SK-N-SH treated with all-trans-retinoic acid at 6 μM for 48 hours (cell line): ENCODE results near the gene SLC6A3.

ENCODE experiments used
- ATAC-seq: fragments of 200-7000 bp; cut with Tn5 transposase; 3 replicates; pipeline ENCODE4 v1.9.1; 2020; ENCODE audit warnings: mild to moderate bottlenecking, moderate library complexity
- BACH2 ChIP-seq: fragments of 250-450 bp; sonication (Bioruptor Pico); IDR thresholded peaks from 2 replicates; pipeline ENCODE4 v1.9.0; 2021; ENCODE audit warnings: mild to moderate bottlenecking, borderline replicate concordance
- CSDC2 ChIP-seq: fragments of 250-450 bp; sonication (Bioruptor Pico); IDR thresholded peaks from 2 replicates; pipeline ENCODE4 v1.5.0; 2020; ENCODE audit warnings: mild to moderate bottlenecking, moderate library complexity
- ESRRG ChIP-seq: fragments of 250-450 bp; sonication (Bioruptor Pico); IDR thresholded peaks from 2 replicates; pipeline ENCODE4 v1.6.1; 2021; ENCODE audit warnings: mild to moderate bottlenecking
- GLIS3 ChIP-seq: fragments of 250-450 bp; sonication (Bioruptor Pico); IDR thresholded peaks from 2 replicates; pipeline ENCODE4 v1.5.0; 2020; ENCODE audit warnings: mild to moderate bottlenecking, moderate library complexity
- OSR1 ChIP-seq: fragments of 250-450 bp; sonication (Bioruptor Pico); IDR thresholded peaks from 2 replicates; pipeline ENCODE4 v1.8.0; 2022; ENCODE audit warnings: moderate library complexity, mild to moderate bottlenecking, inconsistent platforms
- RARB ChIP-seq: fragments of 250-450 bp; sonication (Bioruptor Pico); IDR thresholded peaks from 2 replicates; pipeline ENCODE4 v1.8.0; 2021; ENCODE audit warnings: mild to moderate bottlenecking, moderate library complexity
- SNAI2 ChIP-seq: fragments of 250-450 bp; sonication (Bioruptor Pico); IDR thresholded peaks from 2 replicates; pipeline ENCODE4 v1.5.0; 2020; ENCODE audit warnings: mild to moderate bottlenecking, moderate library complexity
- TCF4 ChIP-seq: fragments of 250-450 bp; sonication (Bioruptor Pico); IDR thresholded peaks from 2 replicates; pipeline ENCODE4 v1.8.0; 2021; ENCODE audit warnings: mild to moderate bottlenecking, moderate library complexity, borderline replicate concordance
- TOX ChIP-seq: fragments of 250-450 bp; sonication (Bioruptor Pico); IDR thresholded peaks from 2 replicates; pipeline ENCODE4 v1.8.0; 2021; ENCODE audit warnings: mild to moderate bottlenecking, moderate library complexity, borderline replicate concordance
- ZC3H10 ChIP-seq: fragments of 250-450 bp; sonication (Bioruptor Pico); IDR thresholded peaks from 2 replicates; pipeline ENCODE4 v1.5.1; 2021; ENCODE audit warnings: mild to moderate bottlenecking, moderate library complexity
- ZFP3 ChIP-seq: fragments of 250-450 bp; sonication (Bioruptor Pico); IDR thresholded peaks from 2 replicates; pipeline ENCODE4 v1.5.0; 2020; ENCODE audit warnings: mild to moderate bottlenecking, moderate library complexity
- ZFP30 ChIP-seq: fragments of 450-650 bp; formaldehyde crosslinking; IDR thresholded peaks from 2 replicates; pipeline ENCODE4 v1.5.0; 2022; ENCODE audit warnings: mild to moderate bottlenecking, moderate library complexity
- ZNF565 ChIP-seq: fragments of 450-650 bp; formaldehyde crosslinking; conservative IDR thresholded peaks from 2 replicates; pipeline ENCODE4 v1.5.0; 2020; ENCODE audit warnings: low read depth, mild to moderate bottlenecking, moderate library complexity
- ZNF70 ChIP-seq: fragments of 450-650 bp; formaldehyde crosslinking; IDR thresholded peaks from 2 replicates; pipeline ENCODE4 v1.5.0; 2020; ENCODE audit warnings: mild to moderate bottlenecking, moderate library complexity
- ZNF8 ChIP-seq: fragments of 450-650 bp; formaldehyde crosslinking; IDR thresholded peaks from 2 replicates; pipeline ENCODE4 v1.5.0; 2020; ENCODE audit warnings: mild to moderate bottlenecking, moderate library complexity
- TF ChIP-seq, protein P1 (sequence below): fragments of 250-450 bp; sonication (Bioruptor Pico); IDR thresholded peaks from 2 replicates; pipeline ENCODE4 v1.5.0; 2020; ENCODE audit warnings: mild to moderate bottlenecking, moderate library complexity
- TF ChIP-seq, protein P2 (sequence below): fragments of 250-450 bp; sonication (Bioruptor Pico); IDR thresholded peaks from 2 replicates; pipeline ENCODE4 v1.8.0; 2021; ENCODE audit warnings: low read depth, mild to moderate bottlenecking, moderate library complexity, borderline replicate concordance
- TF ChIP-seq, protein P3 (sequence below): fragments of 250-450 bp; sonication (Bioruptor Pico); IDR thresholded peaks from 2 replicates; pipeline ENCODE4 v1.5.1; 2020; ENCODE audit warnings: low read depth, mild to moderate bottlenecking, moderate library complexity
- TF ChIP-seq, protein P4 (sequence below): fragments of 250-450 bp; sonication (Bioruptor Pico); IDR thresholded peaks from 2 replicates; pipeline ENCODE4 v1.8.0; 2020; ENCODE audit warnings: mild to moderate bottlenecking, moderate library complexity, borderline replicate concordance
- TF ChIP-seq, protein P5 (sequence below): fragments of 250-450 bp; sonication (Bioruptor Pico); IDR thresholded peaks from 2 replicates; pipeline ENCODE4 v1.5.1; 2021; ENCODE audit warnings: mild to moderate bottlenecking, moderate library complexity

SLC6A3 gene

DNA sequence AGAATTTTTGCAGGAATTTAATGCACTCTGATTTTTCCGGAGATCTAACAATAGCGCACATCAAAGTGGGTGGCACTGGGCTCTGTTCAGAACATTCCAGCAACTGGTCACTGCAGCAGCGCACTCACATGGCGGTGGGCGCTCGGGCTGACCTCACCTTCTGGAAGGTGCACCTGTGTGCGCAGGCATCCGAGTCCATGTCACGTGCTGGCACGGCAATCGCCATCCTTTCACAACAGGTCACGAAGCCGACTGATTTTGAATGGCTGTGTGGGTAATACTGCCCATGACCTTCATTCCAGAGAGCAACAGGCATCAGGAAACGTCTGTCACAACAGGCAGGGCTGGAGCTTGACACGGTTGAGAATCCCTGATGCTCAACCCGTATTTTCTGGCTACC, 81.7 kb downstream of the SLC6A3 start (continued):
- TF ChIP-seq, protein P1, sequence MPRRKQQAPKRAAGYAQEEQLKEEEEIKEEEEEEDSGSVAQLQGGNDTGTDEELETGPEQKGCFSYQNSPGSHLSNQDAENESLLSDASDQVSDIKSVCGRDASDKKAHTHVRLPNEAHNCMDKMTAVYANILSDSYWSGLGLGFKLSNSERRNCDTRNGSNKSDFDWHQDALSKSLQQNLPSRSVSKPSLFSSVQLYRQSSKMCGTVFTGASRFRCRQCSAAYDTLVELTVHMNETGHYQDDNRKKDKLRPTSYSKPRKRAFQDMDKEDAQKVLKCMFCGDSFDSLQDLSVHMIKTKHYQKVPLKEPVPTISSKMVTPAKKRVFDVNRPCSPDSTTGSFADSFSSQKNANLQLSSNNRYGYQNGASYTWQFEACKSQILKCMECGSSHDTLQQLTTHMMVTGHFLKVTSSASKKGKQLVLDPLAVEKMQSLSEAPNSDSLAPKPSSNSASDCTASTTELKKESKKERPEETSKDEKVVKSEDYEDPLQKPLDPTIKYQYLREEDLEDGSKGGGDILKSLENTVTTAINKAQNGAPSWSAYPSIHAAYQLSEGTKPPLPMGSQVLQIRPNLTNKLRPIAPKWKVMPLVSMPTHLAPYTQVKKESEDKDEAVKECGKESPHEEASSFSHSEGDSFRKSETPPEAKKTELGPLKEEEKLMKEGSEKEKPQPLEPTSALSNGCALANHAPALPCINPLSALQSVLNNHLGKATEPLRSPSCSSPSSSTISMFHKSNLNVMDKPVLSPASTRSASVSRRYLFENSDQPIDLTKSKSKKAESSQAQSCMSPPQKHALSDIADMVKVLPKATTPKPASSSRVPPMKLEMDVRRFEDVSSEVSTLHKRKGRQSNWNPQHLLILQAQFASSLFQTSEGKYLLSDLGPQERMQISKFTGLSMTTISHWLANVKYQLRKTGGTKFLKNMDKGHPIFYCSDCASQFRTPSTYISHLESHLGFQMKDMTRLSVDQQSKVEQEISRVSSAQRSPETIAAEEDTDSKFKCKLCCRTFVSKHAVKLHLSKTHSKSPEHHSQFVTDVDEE (CRISPR knock-in tag) = no peak
- TF ChIP-seq, protein P2, sequence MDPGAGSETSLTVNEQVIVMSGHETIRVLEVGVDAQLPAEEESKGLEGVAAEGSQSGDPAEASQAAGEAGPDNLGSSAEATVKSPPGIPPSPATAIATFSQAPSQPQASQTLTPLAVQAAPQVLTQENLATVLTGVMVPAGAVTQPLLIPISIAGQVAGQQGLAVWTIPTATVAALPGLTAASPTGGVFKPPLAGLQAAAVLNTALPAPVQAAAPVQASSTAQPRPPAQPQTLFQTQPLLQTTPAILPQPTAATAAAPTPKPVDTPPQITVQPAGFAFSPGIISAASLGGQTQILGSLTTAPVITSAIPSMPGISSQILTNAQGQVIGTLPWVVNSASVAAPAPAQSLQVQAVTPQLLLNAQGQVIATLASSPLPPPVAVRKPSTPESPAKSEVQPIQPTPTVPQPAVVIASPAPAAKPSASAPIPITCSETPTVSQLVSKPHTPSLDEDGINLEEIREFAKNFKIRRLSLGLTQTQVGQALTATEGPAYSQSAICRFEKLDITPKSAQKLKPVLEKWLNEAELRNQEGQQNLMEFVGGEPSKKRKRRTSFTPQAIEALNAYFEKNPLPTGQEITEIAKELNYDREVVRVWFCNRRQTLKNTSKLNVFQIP (CRISPR knock-in tag) = no peak
- TF ChIP-seq ZNF565 (CRISPR knock-in tag) (no peak), ZNF70 (CRISPR knock-in tag) (no peak), TOX (CRISPR knock-in tag) (no peak)

DNA sequence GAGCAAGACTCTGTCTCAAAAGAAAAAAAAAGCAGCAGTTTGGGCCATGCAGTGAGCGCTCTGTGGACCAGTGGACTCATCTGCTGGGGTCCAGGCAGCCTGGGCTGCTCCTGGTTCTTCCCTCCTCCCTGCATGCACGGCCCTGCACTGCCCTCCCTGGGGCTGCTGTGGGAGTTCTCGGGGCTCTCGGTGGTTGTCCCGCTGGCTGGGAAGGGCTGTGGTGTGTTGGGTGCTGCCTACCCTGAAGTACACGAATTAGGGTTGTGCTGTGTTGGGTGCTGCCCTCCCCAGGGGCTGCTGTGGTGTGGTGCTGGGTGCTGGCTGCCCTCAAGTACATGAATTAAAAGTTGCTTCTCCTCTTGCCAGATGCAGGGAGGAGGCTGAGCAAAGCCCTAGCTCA, 82.1 kb downstream of the SLC6A3 start:
- peak; percentile 78 for ATAC-seq
- TF ChIP-seq OSR1 = no peak
- TF ChIP-seq, protein P2 (CRISPR knock-in tag) = no peak
- no peak for TF ChIP-seq BACH2
- TF ChIP-seq SNAI2 (CRISPR knock-in tag) = no peak
- TF ChIP-seq ZNF70 (CRISPR knock-in tag) = no peak
- TF ChIP-seq TCF4 (CRISPR knock-in tag) = no peak
- TF ChIP-seq ZFP30 (CRISPR knock-in tag) = no peak
- TF ChIP-seq, protein P3, sequence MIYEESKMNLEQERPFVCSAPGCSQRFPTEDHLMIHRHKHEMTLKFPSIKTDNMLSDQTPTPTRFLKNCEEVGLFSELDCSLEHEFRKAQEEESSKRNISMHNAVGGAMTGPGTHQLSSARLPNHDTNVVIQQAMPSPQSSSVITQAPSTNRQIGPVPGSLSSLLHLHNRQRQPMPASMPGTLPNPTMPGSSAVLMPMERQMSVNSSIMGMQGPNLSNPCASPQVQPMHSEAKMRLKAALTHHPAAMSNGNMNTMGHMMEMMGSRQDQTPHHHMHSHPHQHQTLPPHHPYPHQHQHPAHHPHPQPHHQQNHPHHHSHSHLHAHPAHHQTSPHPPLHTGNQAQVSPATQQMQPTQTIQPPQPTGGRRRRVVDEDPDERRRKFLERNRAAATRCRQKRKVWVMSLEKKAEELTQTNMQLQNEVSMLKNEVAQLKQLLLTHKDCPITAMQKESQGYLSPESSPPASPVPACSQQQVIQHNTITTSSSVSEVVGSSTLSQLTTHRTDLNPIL = no peak
- TF ChIP-seq, protein P1 (CRISPR knock-in tag) = no peak
- no peak for TF ChIP-seq GLIS3
- TF ChIP-seq, protein P4, sequence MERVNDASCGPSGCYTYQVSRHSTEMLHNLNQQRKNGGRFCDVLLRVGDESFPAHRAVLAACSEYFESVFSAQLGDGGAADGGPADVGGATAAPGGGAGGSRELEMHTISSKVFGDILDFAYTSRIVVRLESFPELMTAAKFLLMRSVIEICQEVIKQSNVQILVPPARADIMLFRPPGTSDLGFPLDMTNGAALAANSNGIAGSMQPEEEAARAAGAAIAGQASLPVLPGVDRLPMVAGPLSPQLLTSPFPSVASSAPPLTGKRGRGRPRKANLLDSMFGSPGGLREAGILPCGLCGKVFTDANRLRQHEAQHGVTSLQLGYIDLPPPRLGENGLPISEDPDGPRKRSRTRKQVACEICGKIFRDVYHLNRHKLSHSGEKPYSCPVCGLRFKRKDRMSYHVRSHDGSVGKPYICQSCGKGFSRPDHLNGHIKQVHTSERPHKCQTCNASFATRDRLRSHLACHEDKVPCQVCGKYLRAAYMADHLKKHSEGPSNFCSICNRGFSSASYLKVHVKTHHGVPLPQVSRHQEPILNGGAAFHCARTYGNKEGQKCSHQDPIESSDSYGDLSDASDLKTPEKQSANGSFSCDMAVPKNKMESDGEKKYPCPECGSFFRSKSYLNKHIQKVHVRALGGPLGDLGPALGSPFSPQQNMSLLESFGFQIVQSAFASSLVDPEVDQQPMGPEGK (CRISPR knock-in tag) = no peak
- TF ChIP-seq TOX (CRISPR knock-in tag) = no peak
- TF ChIP-seq ZNF8 (CRISPR knock-in tag) = no peak
- no peak for TF ChIP-seq ZFP3 (CRISPR knock-in tag)
- no peak for TF ChIP-seq ZNF565 (CRISPR knock-in tag)
- no peak for TF ChIP-seq CSDC2
- TF ChIP-seq ESRRG = no peak
- TF ChIP-seq, protein P5, sequence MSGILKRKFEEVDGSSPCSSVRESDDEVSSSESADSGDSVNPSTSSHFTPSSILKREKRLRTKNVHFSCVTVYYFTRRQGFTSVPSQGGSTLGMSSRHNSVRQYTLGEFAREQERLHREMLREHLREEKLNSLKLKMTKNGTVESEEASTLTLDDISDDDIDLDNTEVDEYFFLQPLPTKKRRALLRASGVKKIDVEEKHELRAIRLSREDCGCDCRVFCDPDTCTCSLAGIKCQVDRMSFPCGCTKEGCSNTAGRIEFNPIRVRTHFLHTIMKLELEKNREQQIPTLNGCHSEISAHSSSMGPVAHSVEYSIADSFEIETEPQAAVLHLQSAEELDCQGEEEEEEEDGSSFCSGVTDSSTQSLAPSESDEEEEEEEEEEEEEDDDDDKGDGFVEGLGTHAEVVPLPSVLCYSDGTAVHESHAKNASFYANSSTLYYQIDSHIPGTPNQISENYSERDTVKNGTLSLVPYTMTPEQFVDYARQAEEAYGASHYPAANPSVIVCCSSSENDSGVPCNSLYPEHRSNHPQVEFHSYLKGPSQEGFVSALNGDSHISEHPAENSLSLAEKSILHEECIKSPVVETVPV (CRISPR knock-in tag) = no peak
- TF ChIP-seq RARB (CRISPR knock-in tag) = no peak
- no peak for TF ChIP-seq ZC3H10
